ENCODE results near the gene RSPH6A. TPM values are rescaled to one million over a fixed set of nuclear protein-coding genes. Genes with fewer than 3 reads are reported as not detected.

The RSPH6A gene
- total RNA-seq, 1 experiment from 2014 or later, result 0.55 TPM

DNA sequence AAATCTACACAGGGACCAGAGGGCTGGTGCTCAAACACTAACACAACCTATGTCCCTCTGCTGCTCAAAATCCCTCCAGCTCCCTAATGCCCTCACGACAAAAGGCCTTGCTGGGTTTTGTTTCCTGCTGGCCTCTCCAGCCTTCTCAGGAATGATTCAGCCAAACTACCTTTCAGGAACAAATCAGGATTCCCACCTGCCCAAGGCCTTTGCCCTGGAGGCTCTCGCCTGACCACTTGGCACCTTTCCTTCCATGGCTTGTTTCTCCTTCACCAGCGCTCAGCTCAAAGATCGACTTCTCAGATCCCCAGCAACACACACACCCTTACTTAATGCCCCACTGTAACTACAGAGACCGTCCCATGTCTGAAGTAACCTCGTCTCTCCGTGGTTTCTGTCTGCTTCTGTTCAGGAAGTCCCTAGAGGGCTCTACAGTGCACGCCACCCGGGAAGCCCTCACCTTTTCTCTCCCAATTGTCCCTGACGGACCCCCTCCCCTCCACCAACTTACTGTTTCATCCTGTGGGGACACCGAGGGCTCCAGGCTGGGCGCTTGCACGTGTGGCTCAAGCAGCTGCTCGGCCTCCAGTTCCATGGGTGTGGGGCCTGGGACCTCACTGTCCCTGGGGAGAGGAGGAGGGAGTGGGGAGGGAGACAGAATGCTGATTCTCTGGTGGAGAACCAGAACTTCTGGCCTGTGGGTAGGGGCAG lies 42.8 kb downstream of the RSPH6A start:
- no peak overlapping the region for H3K4me2 ChIP-seq (ENCODE audit: insufficient read depth, insufficient read length, low read length)
- H3K36me3 Mint-ChIP-seq (ENCODE audit: insufficient read depth in 1 of 3, low read depth in 3 of 3), result peaks cover 9 to 35% (median 25%) of the 10 kb centered on the region in 3 experiments
- H3K79me1 ChIP-seq (ENCODE audit: insufficient read depth, low read depth, low read length, poor library complexity, severe bottlenecking), result no peaks in the 10 kb centered on the region
- WGBS (ENCODE audit: extremely low coverage, insufficient read length, low lambda C conversion rate), result no CpG with 5 or more reads among the region's 14 CpGs
- H3K23ac ChIP-seq (ENCODE audit: insufficient read length, low read depth, low read length), result no peak overlapping the region
- H3K9me3 Mint-ChIP-seq, result no peaks in the 10 kb centered on the region; a peak in 1 of 5 replicates
- H2BK15ac ChIP-seq (ENCODE audit: low read depth, low read length), result no peak overlapping the region
- no peak overlapping the region for H3K14ac ChIP-seq (ENCODE audit: insufficient read depth, low read length)
- H3K4ac ChIP-seq (ENCODE audit: low read depth, low read length), result no peak overlapping the region
- no peak for DNase-seq
- no peak overlapping the region for H3K27ac ChIP-seq (ENCODE audit: insufficient read length, low read depth, low read length)
- no peak overlapping the region for H3T11ph ChIP-seq (ENCODE audit: low read length)
- TF ChIP-seq, protein P1, sequence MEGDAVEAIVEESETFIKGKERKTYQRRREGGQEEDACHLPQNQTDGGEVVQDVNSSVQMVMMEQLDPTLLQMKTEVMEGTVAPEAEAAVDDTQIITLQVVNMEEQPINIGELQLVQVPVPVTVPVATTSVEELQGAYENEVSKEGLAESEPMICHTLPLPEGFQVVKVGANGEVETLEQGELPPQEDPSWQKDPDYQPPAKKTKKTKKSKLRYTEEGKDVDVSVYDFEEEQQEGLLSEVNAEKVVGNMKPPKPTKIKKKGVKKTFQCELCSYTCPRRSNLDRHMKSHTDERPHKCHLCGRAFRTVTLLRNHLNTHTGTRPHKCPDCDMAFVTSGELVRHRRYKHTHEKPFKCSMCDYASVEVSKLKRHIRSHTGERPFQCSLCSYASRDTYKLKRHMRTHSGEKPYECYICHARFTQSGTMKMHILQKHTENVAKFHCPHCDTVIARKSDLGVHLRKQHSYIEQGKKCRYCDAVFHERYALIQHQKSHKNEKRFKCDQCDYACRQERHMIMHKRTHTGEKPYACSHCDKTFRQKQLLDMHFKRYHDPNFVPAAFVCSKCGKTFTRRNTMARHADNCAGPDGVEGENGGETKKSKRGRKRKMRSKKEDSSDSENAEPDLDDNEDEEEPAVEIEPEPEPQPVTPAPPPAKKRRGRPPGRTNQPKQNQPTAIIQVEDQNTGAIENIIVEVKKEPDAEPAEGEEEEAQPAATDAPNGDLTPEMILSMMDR (conservative IDR thresholded peaks at IDR 0.05), result no peak
- no peak overlapping the region for H3K18ac ChIP-seq (ENCODE audit: insufficient read length, low read depth, low read length)
- H4K8ac ChIP-seq (replicated peaks; ENCODE audit: insufficient read length, low read depth, low read length), result no peak overlapping the region
- H3K27ac Mint-ChIP-seq, result peak overlapping the region in 1 of 3 experiments; percentile 56; a peak in 3 of 7 replicates
- H2BK120ac ChIP-seq (ENCODE audit: low read depth, low read length, poor library complexity, severe bottlenecking), result no peak overlapping the region
- no peaks in the 10 kb centered on the region for H3K79me2 ChIP-seq (ENCODE audit: insufficient read depth, low read length)
- peak overlapping the region in 1 of 2 experiments; percentile 6; a peak in 2 of 5 replicates for H3K4me3 Mint-ChIP-seq
- H2AFZ ChIP-seq (ENCODE audit: low read length), result no peak overlapping the region
- no peak overlapping the region for H4K5ac ChIP-seq (ENCODE audit: insufficient read length, low read depth, low read length)
- H2BK20ac ChIP-seq (ENCODE audit: low read depth, low read length, poor library complexity, severe bottlenecking), result no peak overlapping the region
- no peak overlapping the region for H2BK12ac ChIP-seq (ENCODE audit: insufficient read length, low read depth, low read length)
- peaks cover 3% of the 10 kb centered on the region for H3K27me3 Mint-ChIP-seq (ENCODE audit: low read depth)
- H2BK5ac ChIP-seq (ENCODE audit: insufficient read length, low read length), result no peak overlapping the region
- H4K20me1 ChIP-seq (ENCODE audit: control insufficient read depth, insufficient read depth, insufficient read length), result no peaks in the 10 kb centered on the region
- H3K56ac ChIP-seq (ENCODE audit: insufficient read length, low read depth, low read length), result no peak overlapping the region
- H3K9ac ChIP-seq (ENCODE audit: extremely low read depth, insufficient read length, low read length), result no peak overlapping the region
- no peaks in the 10 kb centered on the region for H3K9me3 ChIP-seq (ENCODE audit: control insufficient read depth, low read depth, low read length)
- no peaks in the 10 kb centered on the region for H3K27me3 ChIP-seq (ENCODE audit: insufficient read depth, low read length)
- H3K4me1 Mint-ChIP-seq, result peaks cover 7 to 13% of the 10 kb centered on the region in 2 experiments
- no peak overlapping the region for H4K91ac ChIP-seq (ENCODE audit: insufficient read length, low read depth, low read length)
- peaks cover 14% of the 10 kb centered on the region for H3K23me2 ChIP-seq (ENCODE audit: insufficient read length, low read depth, low read length, poor library complexity, severe bottlenecking)
- no peaks in the 10 kb centered on the region for H3K4me1 ChIP-seq (ENCODE audit: insufficient read depth, low read length)
- no peak overlapping the region for H2AK5ac ChIP-seq (ENCODE audit: insufficient read length, low read length)

Measured in H9 (cell line).